Cardiac septum (tissue), 1 donor: Measurements from ENCODE around the gene NUP93. TPM values are rescaled to one million over a fixed set of nuclear protein-coding genes. Genes with fewer than 3 reads are reported as not detected.

Experiments used
- microRNA-seq: library from miRNA; unstranded; fragments of <30 nt; microRNA quantifications from one replicate; pipeline ENCODE4 v1.2.0, GENCODE V29; 2020
- total RNA-seq: library from RNA; stranded (reverse); fragmentation: NEBNext Ultra II Directional; extraction: Animal tissue kit (Norgen Biotek cat#: 25700); gene quantifications from one replicate; pipeline ENCODE4 v1.2.1, GENCODE V29; 2021
- donor health status: DM: no; HTN: no; CAD: no.

NUP93 gene
- total RNA-seq, 1 donor from 2014 or later, result 33.4 TPM

Small RNA genes lying within 50 kb of the gene (microRNA-seq; reads per million reads assigned to microRNA genes)
- not detected for gene MIR138-2

Other genes with a start within 250 kb of the NUP93 start
- 43.7 TPM for gene BBS2, start 210.1 kb upstream of the NUP93 start, total RNA-seq
- not detected for gene MT4, start 165.1 kb upstream of the NUP93 start, total RNA-seq
- gene MT3, start 140.6 kb upstream of the NUP93 start, total RNA-seq, result 3.0 TPM
- gene MT2A, start 121.5 kb upstream of the NUP93 start, total RNA-seq, result 108 TPM
- gene MT1E, start 104.3 kb upstream of the NUP93 start, total RNA-seq, result 36.1 TPM
- 1.1 TPM for gene MT1M, start 97.5 kb upstream of the NUP93 start, total RNA-seq
- gene MT1A, start 91.5 kb upstream of the NUP93 start, total RNA-seq, result 1.5 TPM
- not detected for gene MT1B, start 78.2 kb upstream of the NUP93 start, total RNA-seq
- 2.2 TPM for gene MT1F, start 72.2 kb upstream of the NUP93 start, total RNA-seq
- gene MT1G, start 62.1 kb upstream of the NUP93 start, total RNA-seq, result 1.2 TPM
- not detected for gene MT1H, start 60.3 kb upstream of the NUP93 start, total RNA-seq
- 24.6 TPM for gene MT1X, start 47.7 kb upstream of the NUP93 start, total RNA-seq
- not detected for gene SLC12A3, start 135.1 kb downstream of the NUP93 start, total RNA-seq
- gene HERPUD1, start 202.0 kb downstream of the NUP93 start, total RNA-seq, result 87.4 TPM
- gene CETP, start 231.8 kb downstream of the NUP93 start, total RNA-seq, result not detected